Omental fat pad (tissue), 4 donors: ENCODE measurements around the gene HPGDS. TPM values are rescaled to one million over a fixed set of nuclear protein-coding genes. Genes with fewer than 3 reads are reported as not detected.

Source experiments
- ATAC-seq: fragments of 150-250 bp; one replicate; pipeline ENCODE4 v1.9.1; 2016; ENCODE audit warnings: mild to moderate bottlenecking, moderate library complexity; ENCODE audit not compliant: low FRiP score
- DNase-seq: peaks from one replicate; pipeline ENCODE4 v3.0.0-alpha.2; 2019; ENCODE audit warnings: low spot score
- total RNA-seq, 4 donors: library from RNA; depleted of rRNA; stranded (reverse); fragments of >200 nt; gene quantifications; one replicate each; pipeline ENCODE4 v1.1.0, GENCODE V29; 2016
- TF ChIP-seq, protein P1 (sequence below), 3 donors: fragments of 450-650 bp; IDR thresholded peaks; one replicate each; pipeline ENCODE4 v1.5.1; 2016 to 2017; ENCODE audit warnings: antibody characterized with exemption in 3 of 3, mild to moderate bottlenecking in 3 of 3, moderate library complexity in 2 of 3

The HPGDS gene
- total RNA-seq, 4 donors from 2014 or later, result 2.8 to 3.9 (median 3.2) TPM

DNA sequence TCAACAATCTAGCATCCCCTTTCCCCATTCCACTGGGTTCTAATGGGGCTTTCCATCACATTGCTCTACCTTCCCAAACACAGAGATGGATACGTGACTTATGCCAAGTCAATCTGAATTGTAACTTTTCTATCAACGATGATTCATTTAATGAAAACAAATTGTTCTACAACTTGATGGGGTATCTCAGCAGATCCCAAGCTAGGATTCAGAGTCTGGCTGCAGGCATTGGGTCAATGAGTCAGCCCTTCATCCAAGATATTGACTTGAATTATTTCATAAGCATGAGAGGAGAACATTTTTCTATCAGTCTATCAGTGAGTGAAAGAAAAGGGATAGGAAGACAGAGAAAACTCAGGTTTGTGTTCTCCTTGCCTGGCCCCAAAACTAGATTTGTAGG is 15.0 kb upstream of the HPGDS start:
- DNase-seq (no peak), ATAC-seq (no peak)
- TF ChIP-seq, protein P1, sequence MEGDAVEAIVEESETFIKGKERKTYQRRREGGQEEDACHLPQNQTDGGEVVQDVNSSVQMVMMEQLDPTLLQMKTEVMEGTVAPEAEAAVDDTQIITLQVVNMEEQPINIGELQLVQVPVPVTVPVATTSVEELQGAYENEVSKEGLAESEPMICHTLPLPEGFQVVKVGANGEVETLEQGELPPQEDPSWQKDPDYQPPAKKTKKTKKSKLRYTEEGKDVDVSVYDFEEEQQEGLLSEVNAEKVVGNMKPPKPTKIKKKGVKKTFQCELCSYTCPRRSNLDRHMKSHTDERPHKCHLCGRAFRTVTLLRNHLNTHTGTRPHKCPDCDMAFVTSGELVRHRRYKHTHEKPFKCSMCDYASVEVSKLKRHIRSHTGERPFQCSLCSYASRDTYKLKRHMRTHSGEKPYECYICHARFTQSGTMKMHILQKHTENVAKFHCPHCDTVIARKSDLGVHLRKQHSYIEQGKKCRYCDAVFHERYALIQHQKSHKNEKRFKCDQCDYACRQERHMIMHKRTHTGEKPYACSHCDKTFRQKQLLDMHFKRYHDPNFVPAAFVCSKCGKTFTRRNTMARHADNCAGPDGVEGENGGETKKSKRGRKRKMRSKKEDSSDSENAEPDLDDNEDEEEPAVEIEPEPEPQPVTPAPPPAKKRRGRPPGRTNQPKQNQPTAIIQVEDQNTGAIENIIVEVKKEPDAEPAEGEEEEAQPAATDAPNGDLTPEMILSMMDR (IDR thresholded peaks at IDR 0.05), result no peak

DNA sequence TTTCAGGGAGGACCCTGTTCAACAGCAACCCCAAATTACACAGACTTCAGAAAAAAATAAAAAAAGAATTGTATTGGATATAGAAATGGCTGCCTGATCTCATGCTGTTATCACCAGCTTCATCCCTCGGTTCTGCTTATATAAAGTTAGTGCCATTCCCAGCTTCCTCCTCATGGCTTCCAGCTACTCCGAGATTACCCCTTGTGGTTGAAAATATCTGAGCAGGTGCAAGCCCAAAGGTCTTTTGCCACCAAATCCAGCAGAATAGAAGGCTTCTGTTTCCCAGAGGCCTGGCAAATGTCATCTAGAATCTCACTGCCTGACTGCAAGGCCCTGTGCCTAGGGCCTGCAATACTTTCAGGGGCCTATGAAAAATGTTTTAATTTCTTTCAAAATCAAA is 13.8 kb upstream of the HPGDS start:
- no peak for ATAC-seq
- no peak for DNase-seq
- TF ChIP-seq, protein P1 (IDR thresholded peaks at IDR 0.05), result no peak

DNA sequence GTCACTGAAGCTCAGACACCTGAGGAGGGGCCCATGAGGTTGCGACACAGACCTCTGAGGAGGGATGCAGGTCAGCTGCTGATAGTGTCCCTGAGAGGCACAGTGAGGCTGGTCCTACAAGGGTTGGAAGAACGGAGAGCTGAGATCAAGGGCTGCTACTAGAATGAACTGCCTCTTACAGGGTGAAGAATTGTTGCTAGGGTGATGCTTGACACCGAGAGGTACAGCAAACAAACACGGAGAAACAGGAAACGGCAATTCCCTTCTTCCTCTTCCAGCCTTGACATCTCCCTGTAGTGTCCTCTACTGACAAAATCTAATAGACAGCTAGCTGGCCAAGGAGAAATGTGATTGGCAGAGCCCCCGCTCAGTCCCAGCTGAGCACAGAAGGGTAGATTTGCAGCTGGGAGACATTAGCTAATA is 11.8 kb upstream of the HPGDS start:
- TF ChIP-seq, protein P1 (IDR thresholded peaks at IDR 0.05), result no peak
- DNase-seq (no peak), ATAC-seq (peak; percentile 44)

DNA sequence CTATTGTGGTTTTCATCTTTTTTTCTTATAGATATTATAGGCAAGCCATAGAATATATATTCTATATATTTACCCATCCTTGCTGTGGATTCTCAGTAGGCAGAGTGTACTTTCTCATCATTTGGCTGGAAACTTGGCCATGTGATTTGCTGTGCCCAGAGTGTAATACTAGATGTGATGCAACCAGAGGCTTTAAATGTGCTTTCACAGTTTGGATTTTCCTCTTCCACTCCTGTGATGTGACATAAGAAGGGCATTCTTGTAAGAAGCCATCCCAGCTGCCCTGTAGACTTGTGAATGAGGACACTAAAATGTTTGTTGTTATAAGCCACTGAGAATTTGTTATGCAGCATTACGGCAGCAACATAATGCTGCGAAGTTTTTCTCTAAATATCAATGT is 10.4 kb upstream of the HPGDS start:
- DNase-seq, result no peak
- no peak for ATAC-seq
- TF ChIP-seq, protein P1 (IDR thresholded peaks at IDR 0.05), result no peak

DNA sequence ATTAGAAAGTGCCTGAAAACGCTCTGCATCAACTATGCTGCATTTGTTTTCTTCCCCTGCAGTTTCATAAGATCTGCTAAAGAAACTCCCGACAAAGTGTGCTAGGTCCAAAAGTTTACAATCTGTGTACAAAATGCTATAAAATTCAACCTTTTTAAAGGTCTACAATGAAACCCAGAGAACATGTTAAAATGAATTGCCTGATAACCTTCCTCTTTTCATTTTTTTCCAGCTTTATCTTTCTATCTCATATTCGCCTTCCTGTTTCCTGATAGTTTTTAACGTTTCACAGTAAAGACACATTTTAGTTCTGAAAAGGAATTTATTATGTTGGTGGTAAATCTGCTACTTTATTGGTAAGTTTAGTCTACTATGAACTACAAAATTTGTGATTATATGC is 9.5 kb upstream of the HPGDS start:
- no peak for ATAC-seq
- TF ChIP-seq, protein P1 (IDR thresholded peaks at IDR 0.05), result no peak
- DNase-seq, result no peak

DNA sequence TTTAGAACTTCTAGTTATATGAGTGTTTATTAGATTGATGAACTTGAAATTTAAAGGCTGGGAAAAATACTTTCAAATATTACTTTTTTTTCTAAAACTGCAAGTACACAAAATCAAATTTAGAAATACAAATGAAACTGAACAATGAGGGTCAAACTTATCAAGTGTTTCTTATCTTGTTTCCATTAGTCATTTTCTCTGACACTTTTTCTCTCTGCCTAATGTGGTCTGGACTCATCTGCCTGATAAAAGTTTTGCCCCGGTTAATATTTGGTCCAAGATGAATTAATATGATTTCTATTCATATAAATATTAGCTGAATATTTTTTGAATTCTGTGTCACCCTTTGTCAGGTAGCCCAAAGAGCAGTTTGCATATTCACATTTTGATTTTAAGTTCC is 8.7 kb upstream of the HPGDS start:
- TF ChIP-seq, protein P1 (IDR thresholded peaks at IDR 0.05), result no peak
- DNase-seq, result no peak
- no peak for ATAC-seq

DNA sequence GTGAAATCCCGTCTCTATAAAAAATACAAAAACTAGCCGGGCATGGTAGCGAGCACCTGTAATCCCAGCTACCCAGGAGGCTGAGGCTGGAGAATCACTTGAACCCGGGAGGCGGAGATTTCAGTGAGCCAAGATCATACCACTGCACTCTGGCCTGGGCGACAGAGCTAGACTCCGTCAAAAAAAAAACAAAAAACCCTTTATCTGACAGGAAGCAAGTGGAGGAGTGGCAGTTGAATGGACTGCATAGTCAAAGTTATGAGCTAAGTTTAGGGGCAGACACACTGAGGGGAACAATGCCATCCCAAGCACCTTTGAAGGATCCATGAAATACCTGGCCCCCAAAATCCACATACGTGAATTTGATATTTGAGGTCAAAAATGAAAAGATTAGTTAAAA is 7.5 kb upstream of the HPGDS start:
- ATAC-seq (no peak), DNase-seq (no peak)
- TF ChIP-seq, protein P1 (IDR thresholded peaks at IDR 0.05), result no peak
